Measurements from ENCODE around the gene SERPINA1.

GRCh38 chr14:94392510-94392935 lies 4.1 kb upstream of the SERPINA1 start:
- TF ChIP-seq POLR2A (IDR thresholded peaks at IDR 0.05; ENCODE audit: low read depth, low read length) (no peak), TAF1 (IDR thresholded peaks at IDR 0.05; ENCODE audit: low read depth, low read length) (no peak), POLR2AphosphoS5 (IDR thresholded peaks at IDR 0.05; ENCODE audit: low read depth, low read length) (no peak), SPI1 (IDR thresholded peaks at IDR 0.05; ENCODE audit: low read depth, low read length) (peak; percentile 25; the same call in 1 of the 2 replicates), PAX5 (IDR thresholded peaks at IDR 0.05; ENCODE audit: insufficient read depth, low read length, severe bottlenecking) (no peak)
